HEK293 (cell line): ENCODE data around the gene RASD1.

Experiments used
- CTCF ChIA-PET: fragments of 350-600 bp; formaldehyde crosslinking; extraction: SDS; loops from one replicate; lab custom pipeline; 2021; ENCODE audit warnings: antibody characterized with exemption; lab: Yijun Ruan, JAX
- POLR2A ChIA-PET: fragments of 300-600 bp; formaldehyde crosslinking; extraction: SDS; loops from one replicate; lab custom pipeline; 2020; ENCODE audit warnings: antibody characterized with exemption, inconsistent platforms; lab: Yijun Ruan, JAX
- H3K27ac ChIP-seq: fragments of 200-500 bp; sonication (Bioruptor generic); 2 replicates; pipeline ENCODE4 v1.5.1; 2014; ENCODE audit warnings: low read depth, low read length, control low read depth, inconsistent platforms; ENCODE audit errors: extremely low read depth
- H3K36me3 ChIP-seq, 2 experiments: fragments of 200-500 bp in 1 of 2; sonication (Bioruptor generic) in 1 of 2; 1 replicate in 1 of 2; 2 replicates in 1 of 2; pipeline ENCODE4 v1.5.1; 2014 to 2017; ENCODE audit warnings: inconsistent platforms in 2 of 2, low read length in 2 of 2; ENCODE audit not compliant: control insufficient read depth in 2 of 2, insufficient read depth in 1 of 2
- H3K4me1 ChIP-seq: fragments of 200-500 bp; sonication (Bioruptor generic); 2 replicates; pipeline ENCODE4 v1.5.1; 2014; ENCODE audit warnings: mild to moderate bottlenecking, low read length, inconsistent platforms; ENCODE audit not compliant: control insufficient read depth, insufficient read depth
- H3K4me3 ChIP-seq: 2 replicates; pipeline ENCODE4 v1.5.1; 2011; ENCODE audit warnings: low read depth, mild to moderate bottlenecking, control low read depth, low read length, moderate library complexity
- H3K9me3 ChIP-seq: fragments of 200-500 bp; sonication (Bioruptor generic); 2 replicates; pipeline ENCODE4 v1.5.1; 2014; ENCODE audit warnings: low read depth, low read length, inconsistent platforms; ENCODE audit not compliant: control insufficient read depth, insufficient read depth
- BCL6B ChIP-seq: fragments of 450-650 bp; formaldehyde crosslinking; IDR thresholded peaks from 2 replicates; pipeline ENCODE4 v1.5.1; 2017; ENCODE audit warnings: missing biosample characterization, missing genetic modification characterization
- CTCF ChIP-seq: fragments of 450-650 bp; formaldehyde crosslinking; IDR thresholded peaks from 2 replicates; pipeline ENCODE4 v1.5.1; 2016; ENCODE audit warnings: missing biosample characterization, missing genetic modification characterization
- EGR2 ChIP-seq: fragments of 450-650 bp; formaldehyde crosslinking; IDR thresholded peaks from 2 replicates; pipeline ENCODE4 v1.5.1; 2016; ENCODE audit warnings: low read depth, missing biosample characterization, missing genetic modification characterization
- GLIS1 ChIP-seq: fragments of 450-650 bp; formaldehyde crosslinking; IDR thresholded peaks from 2 replicates; pipeline ENCODE4 v1.5.1; 2016; ENCODE audit warnings: missing biosample characterization, missing genetic modification characterization
- SETDB1 ChIP-seq: IDR thresholded peaks from one replicate; pipeline ENCODE4 v1.6.1; 2017; ENCODE audit warnings: mild to moderate bottlenecking, low read length, moderate library complexity, mixed read lengths; ENCODE audit not compliant: insufficient read length
- ZBTB6 ChIP-seq: fragments of 450-650 bp; formaldehyde crosslinking; IDR thresholded peaks from 2 replicates; pipeline ENCODE4 v1.5.1; 2017; ENCODE audit warnings: missing biosample characterization, missing genetic modification characterization
- ZBTB8A ChIP-seq: fragments of 450-650 bp; formaldehyde crosslinking; IDR thresholded peaks from 2 replicates; pipeline ENCODE4 v1.5.1; 2016; ENCODE audit warnings: missing biosample characterization, missing genetic modification characterization
- ZFHX2 ChIP-seq: fragments of 450-650 bp; formaldehyde crosslinking; conservative IDR thresholded peaks from 2 replicates; pipeline ENCODE4 v1.5.1; 2016; ENCODE audit warnings: missing biosample characterization, missing genetic modification characterization
- ZNF26 ChIP-seq: fragments of 450-650 bp; formaldehyde crosslinking; IDR thresholded peaks from 2 replicates; pipeline ENCODE4 v1.5.1; 2016; ENCODE audit warnings: missing biosample characterization, missing genetic modification characterization
- ZNF266 ChIP-seq: fragments of 450-650 bp; formaldehyde crosslinking; IDR thresholded peaks from 2 replicates; pipeline ENCODE4 v1.5.1; 2016; ENCODE audit warnings: missing biosample characterization, missing genetic modification characterization, low read depth
- ZNF398 ChIP-seq: fragments of 450-650 bp; formaldehyde crosslinking; IDR thresholded peaks from 2 replicates; pipeline ENCODE4 v1.5.1; 2017; ENCODE audit warnings: missing biosample characterization, missing genetic modification characterization
- ZNF600 ChIP-seq: fragments of 450-650 bp; formaldehyde crosslinking; IDR thresholded peaks from 2 replicates; pipeline ENCODE4 v1.5.1; 2016; ENCODE audit warnings: missing biosample characterization, missing genetic modification characterization
- ZNF624 ChIP-seq: fragments of 450-650 bp; formaldehyde crosslinking; IDR thresholded peaks from 2 replicates; pipeline ENCODE4 v1.5.1; 2017; ENCODE audit warnings: missing biosample characterization, missing genetic modification characterization
- ZNF626 ChIP-seq: fragments of 450-650 bp; sonication (Bioruptor Pico); formaldehyde crosslinking; IDR thresholded peaks from 2 replicates; pipeline ENCODE4 v1.5.1; 2018; ENCODE audit warnings: missing biosample characterization, missing genetic modification characterization, inconsistent platforms
- ZNF76 ChIP-seq: fragments of 450-650 bp; formaldehyde crosslinking; IDR thresholded peaks from 2 replicates; pipeline ENCODE4; 2016; ENCODE audit warnings: low read depth, missing biosample characterization, missing genetic modification characterization, borderline replicate concordance
- ZNF843 ChIP-seq: fragments of 450-650 bp; formaldehyde crosslinking; IDR thresholded peaks from 2 replicates; pipeline ENCODE4 v1.5.1; 2016; ENCODE audit warnings: missing biosample characterization, missing genetic modification characterization
- TF ChIP-seq, protein P1 (sequence below): fragments of 450-650 bp; formaldehyde crosslinking; IDR thresholded peaks from 2 replicates; pipeline ENCODE4 v1.5.1; 2016; ENCODE audit warnings: missing biosample characterization, missing genetic modification characterization

Gene RASD1

GRCh38 chr17:17523001-17523730 lies 27.0 kb upstream of the RASD1 start (continued):
- TF ChIP-seq ZNF398 (tag by site-specific recombination) = peak; percentile 73
- peak; percentile 68 for TF ChIP-seq EGR2 (tag by site-specific recombination)
- TF ChIP-seq, protein P1, sequence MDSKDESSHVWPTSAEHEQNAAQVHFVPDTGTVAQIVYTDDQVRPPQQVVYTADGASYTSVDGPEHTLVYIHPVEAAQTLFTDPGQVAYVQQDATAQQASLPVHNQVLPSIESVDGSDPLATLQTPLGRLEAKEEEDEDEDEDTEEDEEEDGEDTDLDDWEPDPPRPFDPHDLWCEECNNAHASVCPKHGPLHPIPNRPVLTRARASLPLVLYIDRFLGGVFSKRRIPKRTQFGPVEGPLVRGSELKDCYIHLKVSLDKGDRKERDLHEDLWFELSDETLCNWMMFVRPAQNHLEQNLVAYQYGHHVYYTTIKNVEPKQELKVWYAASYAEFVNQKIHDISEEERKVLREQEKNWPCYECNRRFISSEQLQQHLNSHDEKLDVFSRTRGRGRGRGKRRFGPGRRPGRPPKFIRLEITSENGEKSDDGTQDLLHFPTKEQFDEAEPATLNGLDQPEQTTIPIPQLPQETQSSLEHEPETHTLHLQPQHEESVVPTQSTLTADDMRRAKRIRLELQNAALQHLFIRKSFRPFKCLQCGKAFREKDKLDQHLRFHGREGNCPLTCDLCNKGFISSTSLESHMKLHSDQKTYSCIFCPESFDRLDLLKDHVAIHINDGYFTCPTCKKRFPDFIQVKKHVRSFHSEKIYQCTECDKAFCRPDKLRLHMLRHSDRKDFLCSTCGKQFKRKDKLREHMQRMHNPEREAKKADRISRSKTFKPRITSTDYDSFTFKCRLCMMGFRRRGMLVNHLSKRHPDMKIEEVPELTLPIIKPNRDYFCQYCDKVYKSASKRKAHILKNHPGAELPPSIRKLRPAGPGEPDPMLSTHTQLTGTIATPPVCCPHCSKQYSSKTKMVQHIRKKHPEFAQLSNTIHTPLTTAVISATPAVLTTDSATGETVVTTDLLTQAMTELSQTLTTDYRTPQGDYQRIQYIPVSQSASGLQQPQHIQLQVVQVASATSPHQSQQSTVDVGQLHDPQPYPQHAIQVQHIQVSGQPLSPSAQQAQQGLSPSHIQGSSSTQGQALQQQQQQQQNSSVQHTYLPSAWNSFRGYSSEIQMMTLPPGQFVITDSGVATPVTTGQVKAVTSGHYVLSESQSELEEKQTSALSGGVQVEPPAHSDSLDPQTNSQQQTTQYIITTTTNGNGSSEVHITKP (tag by site-specific recombination) = peak; percentile 40; the same call in 1 of the 2 replicates
- TF ChIP-seq SETDB1 = no peak
- peak; percentile 98 for TF ChIP-seq GLIS1
- peak; percentile 91 for TF ChIP-seq CTCF (tag by site-specific recombination)

DNA sequence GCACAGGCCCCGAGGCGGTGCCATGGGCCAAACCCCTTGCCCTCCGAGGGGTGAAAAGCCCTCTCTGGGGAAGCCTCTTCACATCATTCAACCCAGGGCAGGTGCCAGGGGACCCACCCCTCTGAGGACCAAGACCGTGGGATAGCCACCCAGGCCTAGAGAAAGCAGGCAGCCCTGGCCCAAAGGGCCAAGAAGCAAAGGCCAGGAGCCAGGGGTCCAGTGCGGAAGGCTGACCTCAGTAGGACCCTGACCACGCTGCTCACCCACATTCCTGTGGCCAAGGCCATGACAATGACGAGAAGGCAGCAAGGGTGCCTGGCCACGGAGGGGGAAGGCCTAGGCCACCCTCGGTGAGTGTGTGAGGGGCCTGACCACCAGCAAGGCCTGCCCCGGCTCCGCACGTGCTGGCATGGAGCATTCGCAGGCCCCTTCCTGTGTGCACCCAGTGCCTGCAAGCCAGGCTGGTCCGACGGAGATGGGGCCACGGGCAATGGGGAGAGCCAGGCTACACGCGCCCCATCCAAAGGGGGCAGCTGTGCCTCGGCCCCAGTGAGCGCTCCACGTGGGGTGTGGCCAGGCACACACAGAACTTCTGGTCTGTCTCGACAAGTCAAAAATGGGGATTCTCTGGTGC lies 24.5 kb upstream of the RASD1 start:
- CTCF ChIA-PET = interaction anchor here (0.6 to 1.0 kb wide), 2 partner anchors 13 to 24 kb away, joined by 3 to 4 read pairs; no protein-coding TSS in a partner anchor
- H3K4me3 ChIP-seq = no peak overlapping the region
- POLR2A ChIA-PET = no interaction called here
- H3K9me3 ChIP-seq = no peaks in the 10 kb centered on the region
- H3K36me3 ChIP-seq = no peaks in the 10 kb centered on the region
- no peak overlapping the region for H3K27ac ChIP-seq
- H3K4me1 ChIP-seq = peaks cover 2% of the 10 kb centered on the region; the same call in 1 of the 2 replicates
- TF ChIP-seq ZNF624 (tag by site-specific recombination) = no peak
- no peak for TF ChIP-seq ZNF600 (tag by site-specific recombination)
- no peak for TF ChIP-seq ZNF626 (tag by site-specific recombination)
- TF ChIP-seq ZBTB8A (tag by site-specific recombination) = no peak
- no peak for TF ChIP-seq ZNF76 (tag by site-specific recombination)

DNA sequence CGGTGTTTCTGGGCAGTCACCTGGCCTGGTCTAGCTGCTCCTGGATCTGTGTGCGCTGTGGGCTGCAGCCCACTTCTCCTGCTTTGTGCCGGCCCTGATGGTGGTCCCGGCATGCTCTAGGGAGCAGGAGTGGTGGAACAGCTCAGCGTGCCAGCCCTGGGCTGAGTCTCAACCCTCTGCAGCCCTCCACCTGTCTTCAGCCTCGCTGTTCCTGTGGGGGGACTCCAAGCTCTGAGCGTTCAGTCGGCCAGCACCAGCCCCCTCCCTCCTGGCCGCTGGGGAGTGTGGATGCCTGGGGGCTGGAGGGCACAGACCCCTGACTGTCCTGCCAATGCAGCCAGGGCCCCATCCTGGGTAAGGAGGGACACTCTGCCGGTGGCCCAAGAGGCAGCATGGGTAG lies 23.7 kb upstream of the RASD1 start:
- Histone ChIP-seq H3K27ac (no peak overlapping the region), H3K4me1 (peaks cover 2% of the 10 kb centered on the region; the same call in 1 of the 2 replicates), H3K36me3 (no peaks in the 10 kb centered on the region), H3K4me3 (no peak overlapping the region), H3K9me3 (no peaks in the 10 kb centered on the region)
- POLR2A ChIA-PET = no interaction called here
- CTCF ChIA-PET = interaction anchor here (0.6 kb wide), 1 partner anchor 15 kb away, joined by 3 read pairs; no protein-coding TSS in a partner anchor
- TF ChIP-seq ZBTB6 (tag by site-specific recombination) = no peak
- no peak for TF ChIP-seq ZNF26
- TF ChIP-seq ZNF843 (tag by site-specific recombination) = no peak
- no peak for TF ChIP-seq ZFHX2 (tag by site-specific recombination)
- TF ChIP-seq ZNF266 (tag by site-specific recombination) = no peak
- no peak for TF ChIP-seq BCL6B
- no peak for TF ChIP-seq ZNF398 (tag by site-specific recombination)
